OCI-LY7 (cell line): ENCODE measurements around the gene ATP9B. TPM values are rescaled to one million over a fixed set of nuclear protein-coding genes. Genes with fewer than 3 reads are reported as not detected.

Source experiments
- BruUV-seq: library from RNA; stranded (reverse); fragments of 400-500 nt; replicated peaks from 2 replicates; lab custom pipeline; 2021; lab: Mats Ljungman, UMichigan
- CTCF ChIA-PET: fragments of 300-600 bp; sonication (Branson Sonifier 250); formaldehyde crosslinking; loops from one replicate; lab custom pipeline; 2022; ENCODE audit warnings: antibody characterized with exemption; ENCODE audit not compliant: unreplicated experiment; lab: Charles Lee
- POLR2A ChIA-PET: fragments of 300-600 bp; sonication (Branson Sonifier 250); formaldehyde crosslinking; loops from one replicate; lab custom pipeline; 2022; ENCODE audit warnings: antibody characterized with exemption; lab: Charles Lee
- DNase-seq: peaks from one replicate; pipeline ENCODE4 v3.0.0-alpha.2; 2015; ENCODE audit warnings: low spot score
- H2AFZ ChIP-seq: fragments of 200-600 bp; sonication (generic), shearing (Covaris generic); 2 replicates; pipeline ENCODE4 v1.6.1; 2014; ENCODE audit warnings: mild to moderate bottlenecking, antibody characterized with exemption, low read length, moderate library complexity
- H3K27ac ChIP-seq: fragments of 200-600 bp; sonication (generic); 2 replicates; pipeline ENCODE4 v1.5.1; 2014; ENCODE audit warnings: mixed run types, low read depth, mild to moderate bottlenecking, moderate library complexity, low read length, inconsistent platforms; ENCODE audit not compliant: poor library complexity, severe bottlenecking
- H3K36me3 ChIP-seq: fragments of 200-600 bp; sonication (generic); 2 replicates; pipeline ENCODE4 v1.6.1; 2014; ENCODE audit warnings: mild to moderate bottlenecking, antibody characterized with exemption, low read length, moderate library complexity, mixed read lengths; ENCODE audit not compliant: insufficient read depth
- H3K4me1 ChIP-seq: fragments of 200-600 bp; sonication (generic); 2 replicates; pipeline ENCODE4 v1.5.1; 2014; ENCODE audit warnings: mild to moderate bottlenecking, low read length; ENCODE audit not compliant: insufficient read depth, poor library complexity, severe bottlenecking
- H3K4me2 ChIP-seq: fragments of 200-600 bp; sonication (generic); 2 replicates; pipeline ENCODE4 v1.6.1; 2014; ENCODE audit warnings: mild to moderate bottlenecking, low read length
- H3K4me3 ChIP-seq: fragments of 200-600 bp; sonication (generic); 2 replicates; pipeline ENCODE4 v1.5.1; 2014; ENCODE audit warnings: mild to moderate bottlenecking, low read depth, low read length; ENCODE audit not compliant: poor library complexity, severe bottlenecking
- H3K79me2 ChIP-seq: fragments of 200-600 bp; sonication (generic); 2 replicates; pipeline ENCODE4 v1.6.1; 2016; ENCODE audit warnings: low read depth, mild to moderate bottlenecking, low read length, moderate library complexity, mixed read lengths; ENCODE audit not compliant: insufficient read depth
- H3K9me2 ChIP-seq: fragments of 200-600 bp; sonication (generic); 2 replicates; pipeline ENCODE4 v1.6.1; 2016; ENCODE audit warnings: mild to moderate bottlenecking, low read length, mixed read lengths; ENCODE audit not compliant: insufficient read depth
- H3K9me3 ChIP-seq: fragments of 200-600 bp; sonication (generic); 2 replicates; pipeline ENCODE4 v1.6.1; 2014; ENCODE audit warnings: mild to moderate bottlenecking, mixed run types, low read length, mixed read lengths
- H4K20me1 ChIP-seq: fragments of 200-600 bp; sonication (generic); 2 replicates; pipeline ENCODE4 v1.6.1; 2014; ENCODE audit warnings: mild to moderate bottlenecking, antibody characterized with exemption, low read length, moderate library complexity, mixed read lengths; ENCODE audit not compliant: insufficient read depth
- CTCF ChIP-seq: fragments of 200-600 bp; sonication (generic); conservative IDR thresholded peaks from 2 replicates; pipeline ENCODE4 v1.5.1; 2014; ENCODE audit warnings: mild to moderate bottlenecking, antibody characterized with exemption, low read length, moderate library complexity, mixed read lengths
- EZH2phosphoT487 ChIP-seq: fragments of 200-600 bp; sonication (generic); IDR thresholded peaks from 2 replicates; pipeline ENCODE4 v1.6.1; 2018; ENCODE audit warnings: low read depth, borderline replicate concordance, mild to moderate bottlenecking, mixed run types, antibody characterized with exemption, low read length, moderate library complexity, mixed read lengths
- intact Hi-C: fragments of 100-400 bp; cut with micrococcal nuclease; formaldehyde crosslinking; loops from one replicate; pipeline ENCODE4 v1.10.0; 2022; ENCODE audit not compliant: unreplicated experiment
- total RNA-seq, 2 experiments: library from RNA; depleted of rRNA in 1 of 2; stranded (reverse); fragments of >200 nt in 1 of 2; shearing (Covaris generic) in 1 of 2; gene quantifications; 2 replicates each; pipeline ENCODE4 v1.2.3, GENCODE V29; 2014 to 2022

ATP9B gene
- total RNA-seq, 2 experiments from 2014 or later = 27.1 to 36.4 TPM

GRCh38 chr18:79396431-79397246 lies 327.4 kb downstream of the ATP9B start:
- BruUV-seq = no TSS peak
- Histone ChIP-seq H3K4me2 (peak overlapping the region; percentile 100), H2AFZ (no peak overlapping the region), H3K79me2 (peaks cover 28% of the 10 kb centered on the region), H4K20me1 (no peaks in the 10 kb centered on the region), H3K27ac (peak overlapping the region; percentile 87), H3K9me3 (no peaks in the 10 kb centered on the region), H3K9me2 (no peaks in the 10 kb centered on the region), H3K4me1 (peaks cover 37% of the 10 kb centered on the region), H3K36me3 (peaks cover 8% of the 10 kb centered on the region; the same call in 1 of the 2 replicates), H3K4me3 (peak overlapping the region; percentile 86)
- CTCF ChIA-PET = interaction anchor here (0.6 kb wide), 1 partner anchor 76 kb away, joined by 3 read pairs; no protein-coding TSS in a partner anchor
- intact Hi-C loops = loop anchor here (2.0 kb wide), 2 partner anchors 64 to 132 kb away; no protein-coding TSS in a partner anchor
- POLR2A ChIA-PET = interaction anchor here (1.3 kb wide), 1 partner anchor 9 kb away, joined by 5 read pairs; no protein-coding TSS in a partner anchor
- TF ChIP-seq CTCF (no peak), EZH2phosphoT487 (no peak)
- peak; percentile 61 for DNase-seq

GRCh38 chr18:79397247-79397829 lies 328.1 kb downstream of the ATP9B start:
- no peaks in the 10 kb centered on the region for H4K20me1 ChIP-seq
- TF ChIP-seq EZH2phosphoT487 = no peak
- no peak for TF ChIP-seq CTCF
- H2AFZ ChIP-seq = no peak overlapping the region
- peak overlapping the region; percentile 100 for H3K4me2 ChIP-seq
- CTCF ChIA-PET = interaction anchor here (0.6 kb wide), 1 partner anchor 76 kb away, joined by 3 read pairs; no protein-coding TSS in a partner anchor
- POLR2A ChIA-PET = interaction anchor here (0.5 to 2.3 kb wide), 3 partner anchors 8 to 127 kb away, joined by 4 to 7 read pairs (median 5); no protein-coding TSS in a partner anchor
- H3K4me1 ChIP-seq = peaks cover 43% of the 10 kb centered on the region
- H3K79me2 ChIP-seq = peaks cover 35% of the 10 kb centered on the region
- peak overlapping the region; percentile 86 for H3K4me3 ChIP-seq
- H3K36me3 ChIP-seq = peaks cover 11% of the 10 kb centered on the region
- TSS peak; percentile 51 for BruUV-seq
- H3K9me3 ChIP-seq = no peaks in the 10 kb centered on the region
- peak overlapping the region; percentile 87 for H3K27ac ChIP-seq
- intact Hi-C loops = loop anchor here (2.0 kb wide), 2 partner anchors 63 to 131 kb away; no protein-coding TSS in a partner anchor
- no peaks in the 10 kb centered on the region for H3K9me2 ChIP-seq
- DNase-seq = peak; percentile 31
